Ovary (tissue), 3 donors: ENCODE results near the gene NOVA2.

Experiments used
- POLR2A ChIP-seq: fragments of 450-650 bp; IDR thresholded peaks from one replicate; pipeline ENCODE4 v1.6.1; 2017; ENCODE audit warnings: antibody characterized with exemption, mild to moderate bottlenecking, moderate library complexity
- TF ChIP-seq, protein P1 (sequence below), 3 donors: fragments of 450-650 bp in 2 of 3; fragments of 200-600 bp in 1 of 3; IDR thresholded peaks; one replicate each; pipeline versions ENCODE4 v1.5.1 to v1.8.0; 2016 to 2022; ENCODE audit warnings: antibody characterized with exemption in 3 of 3, mild to moderate bottlenecking in 1 of 3
- donor health status: DM: no; HTN: no; CAD: no.

GRCh38 chr19:46022061-46022430 is 48.4 kb upstream of the NOVA2 start:
- TF ChIP-seq, protein P1, sequence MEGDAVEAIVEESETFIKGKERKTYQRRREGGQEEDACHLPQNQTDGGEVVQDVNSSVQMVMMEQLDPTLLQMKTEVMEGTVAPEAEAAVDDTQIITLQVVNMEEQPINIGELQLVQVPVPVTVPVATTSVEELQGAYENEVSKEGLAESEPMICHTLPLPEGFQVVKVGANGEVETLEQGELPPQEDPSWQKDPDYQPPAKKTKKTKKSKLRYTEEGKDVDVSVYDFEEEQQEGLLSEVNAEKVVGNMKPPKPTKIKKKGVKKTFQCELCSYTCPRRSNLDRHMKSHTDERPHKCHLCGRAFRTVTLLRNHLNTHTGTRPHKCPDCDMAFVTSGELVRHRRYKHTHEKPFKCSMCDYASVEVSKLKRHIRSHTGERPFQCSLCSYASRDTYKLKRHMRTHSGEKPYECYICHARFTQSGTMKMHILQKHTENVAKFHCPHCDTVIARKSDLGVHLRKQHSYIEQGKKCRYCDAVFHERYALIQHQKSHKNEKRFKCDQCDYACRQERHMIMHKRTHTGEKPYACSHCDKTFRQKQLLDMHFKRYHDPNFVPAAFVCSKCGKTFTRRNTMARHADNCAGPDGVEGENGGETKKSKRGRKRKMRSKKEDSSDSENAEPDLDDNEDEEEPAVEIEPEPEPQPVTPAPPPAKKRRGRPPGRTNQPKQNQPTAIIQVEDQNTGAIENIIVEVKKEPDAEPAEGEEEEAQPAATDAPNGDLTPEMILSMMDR (IDR thresholded peaks at IDR 0.05): no peak
- no peak for TF ChIP-seq POLR2A
